ENCODE measurements around the gene HDAC10.

HDAC10 gene

DNA sequence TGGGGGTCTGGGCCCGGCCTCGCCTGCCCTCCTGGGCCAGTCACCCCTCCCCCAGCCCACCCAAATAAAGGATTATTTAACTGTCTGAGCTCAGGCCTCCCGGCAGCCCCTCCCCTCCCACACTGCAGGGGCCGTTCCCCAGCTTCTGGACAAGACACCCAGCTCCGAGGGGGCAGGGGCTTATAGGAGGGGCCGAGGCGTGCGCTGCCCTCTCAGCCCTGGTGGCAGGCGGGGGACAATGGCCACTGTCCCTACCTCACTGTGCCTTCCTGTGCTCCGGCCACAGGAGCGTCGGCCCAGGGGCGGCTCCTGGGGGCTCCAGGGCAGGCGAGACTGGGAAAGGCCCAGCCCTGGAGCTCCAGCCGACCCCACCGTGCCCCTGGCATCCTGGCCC, 52.4 kb downstream of the HDAC10 start:
- DNase-seq: no peak

- no peak for DNase-seq
Observed at GRCh38 chr22:50197856-50198623, 53.0 kb downstream of the HDAC10 start.

- DNase-seq: no peak
Observed at GRCh38 chr22:50197000-50197800, 53.9 kb downstream of the HDAC10 start.

- DNase-seq: no peak
Observed at GRCh38 chr22:50196256-50196655, 54.8 kb downstream of the HDAC10 start.

All from NCI-H2081 (cell line).